MM.1S (cell line): ENCODE results near the gene FUZ.

Source experiments
- DNase-seq: peaks from one replicate; pipeline ENCODE4 v3.0.0-alpha.2; 2015
- H2AFZ ChIP-seq: fragments of 300-600 bp; sonication (generic); 2 replicates; pipeline ENCODE4 v1.6.0; 2016; ENCODE audit warnings: antibody characterized with exemption, low read length
- H3F3A ChIP-seq: fragments of 300-600 bp; sonication (generic); 2 replicates; pipeline ENCODE4 v1.6.1; 2016; ENCODE audit warnings: mild to moderate bottlenecking, antibody characterized with exemption, low read length, moderate library complexity, mixed read lengths; ENCODE audit not compliant: insufficient read depth
- H3K27ac ChIP-seq: fragments of 300-600 bp; sonication (generic); 2 replicates; pipeline ENCODE4 v1.5.1; 2016; ENCODE audit warnings: mild to moderate bottlenecking, low read length
- H3K27me3 ChIP-seq: fragments of 300-600 bp; sonication (generic); replicated peaks from 2 replicates; pipeline ENCODE4 v1.6.0; 2016; ENCODE audit warnings: low read length; ENCODE audit not compliant: insufficient read depth
- H3K36me3 ChIP-seq: fragments of 300-600 bp; sonication (generic); replicated peaks from 2 replicates; pipeline ENCODE4 v1.6.1; 2016; ENCODE audit warnings: mild to moderate bottlenecking, low read length, mixed read lengths; ENCODE audit not compliant: insufficient read depth
- H3K4me1 ChIP-seq: fragments of 300-600 bp; sonication (generic); 2 replicates; pipeline ENCODE4 v1.6.1; 2016; ENCODE audit warnings: low read length, mixed read lengths
- H3K4me2 ChIP-seq: fragments of 300-600 bp; sonication (generic); 2 replicates; pipeline ENCODE4 v1.6.0; 2016; ENCODE audit warnings: low read depth, low read length
- H3K4me3 ChIP-seq: fragments of 300-600 bp; sonication (generic); 2 replicates; pipeline ENCODE4 v1.5.1; 2016; ENCODE audit warnings: low read length, mixed read lengths
- H3K79me2 ChIP-seq: fragments of 300-600 bp; sonication (generic); 2 replicates; pipeline ENCODE4 v1.6.1; 2016; ENCODE audit warnings: mixed run types, low read length, mixed read lengths
- H3K9ac ChIP-seq: fragments of 300-600 bp; sonication (generic); 2 replicates; pipeline ENCODE4 v1.6.1; 2016; ENCODE audit warnings: low read length, mixed read lengths
- H3K9me2 ChIP-seq: fragments of 300-600 bp; sonication (generic); replicated peaks from 2 replicates; pipeline ENCODE4 v1.6.1; 2016; ENCODE audit warnings: mild to moderate bottlenecking, low read length, mixed read lengths; ENCODE audit not compliant: insufficient read depth
- H3K9me3 ChIP-seq: fragments of 300-600 bp; sonication (generic); replicated peaks from 2 replicates; pipeline ENCODE4 v1.6.1; 2016; ENCODE audit warnings: mild to moderate bottlenecking, low read length, mixed read lengths; ENCODE audit not compliant: insufficient read depth
- H4K20me1 ChIP-seq: fragments of 300-600 bp; sonication (generic); 2 replicates; pipeline ENCODE4 v1.6.1; 2016; ENCODE audit warnings: mild to moderate bottlenecking, low read length, moderate library complexity, mixed read lengths; ENCODE audit not compliant: insufficient read depth
- CTCF ChIP-seq: fragments of 300-600 bp; sonication (generic); IDR thresholded peaks from 2 replicates; pipeline ENCODE4 v1.5.1; 2016; ENCODE audit warnings: antibody characterized with exemption, low read length, mixed read lengths
- EZH2 ChIP-seq: fragments of 300-600 bp; sonication (generic); optimal IDR thresholded peaks from 2 replicates; pipeline ENCODE3; 2017; ENCODE audit warnings: low read depth, mild to moderate bottlenecking, antibody characterized with exemption, low read length, mixed read lengths
- EZH2phosphoT487 ChIP-seq: fragments of 300-600 bp; sonication (generic); IDR thresholded peaks from 2 replicates; pipeline ENCODE4 v1.6.1; 2018; ENCODE audit warnings: antibody characterized with exemption, low read length

FUZ gene

GRCh38 chr19:49814010-49814409 is 918 bp upstream of the FUZ start:
- Histone ChIP-seq H3F3A (peaks cover 11% of the 10 kb centered on the region; the same call in 1 of the 2 replicates), H4K20me1 (no peaks in the 10 kb centered on the region), H3K27ac (peak overlapping the region; percentile 68; the same call in 1 of the 2 replicates), H3K9ac (peak overlapping the region; percentile 77), H3K4me1 (peaks cover 15% of the 10 kb centered on the region), H2AFZ (peak overlapping the region; percentile 54), H3K9me3 (no peaks in the 10 kb centered on the region), H3K9me2 (no peaks in the 10 kb centered on the region), H3K79me2 (peaks cover 10% of the 10 kb centered on the region), H3K4me3 (peak overlapping the region; percentile 70; the same call in 1 of the 2 replicates), H3K4me2 (peak overlapping the region; percentile 81; the same call in 1 of the 2 replicates), H3K27me3 (no peaks in the 10 kb centered on the region), H3K36me3 (no peaks in the 10 kb centered on the region)
- TF ChIP-seq EZH2 (no peak), EZH2phosphoT487 (no peak), CTCF (no peak)
- no peak for DNase-seq

GRCh38 chr19:49812452-49812996 is 568 bp downstream of the FUZ start:
- H3K36me3 ChIP-seq, result no peaks in the 10 kb centered on the region
- no peaks in the 10 kb centered on the region for H3K79me2 ChIP-seq
- H4K20me1 ChIP-seq, result no peaks in the 10 kb centered on the region
- peak overlapping the region; percentile 81 for H3K4me2 ChIP-seq
- peak overlapping the region; percentile 94 for H2AFZ ChIP-seq
- DNase-seq, result no peak
- no peaks in the 10 kb centered on the region for H3K9me2 ChIP-seq
- H3K9ac ChIP-seq, result peak overlapping the region; percentile 77
- peaks cover 14% of the 10 kb centered on the region for H3K4me1 ChIP-seq
- no peaks in the 10 kb centered on the region for H3K9me3 ChIP-seq
- peak overlapping the region; percentile 68; the same call in 1 of the 2 replicates for H3K27ac ChIP-seq
- no peaks in the 10 kb centered on the region for H3K27me3 ChIP-seq
- peaks cover 11% of the 10 kb centered on the region; the same call in 1 of the 2 replicates for H3F3A ChIP-seq
- TF ChIP-seq EZH2 (no peak), EZH2phosphoT487 (no peak), CTCF (no peak)
- H3K4me3 ChIP-seq, result peak overlapping the region; percentile 70

- Histone ChIP-seq H3K27me3 (no peaks in the 10 kb centered on the region), H3K79me2 (no peaks in the 10 kb centered on the region), H3K4me3 (no peak overlapping the region), H3K4me1 (peaks cover 14% of the 10 kb centered on the region), H3K9me3 (no peaks in the 10 kb centered on the region), H3K27ac (no peak overlapping the region), H3K9ac (no peak overlapping the region), H3K36me3 (no peaks in the 10 kb centered on the region), H4K20me1 (no peaks in the 10 kb centered on the region), H3K9me2 (no peaks in the 10 kb centered on the region), H2AFZ (no peak overlapping the region), H3K4me2 (no peak overlapping the region), H3F3A (peaks cover 11% of the 10 kb centered on the region; the same call in 1 of the 2 replicates)
- TF ChIP-seq EZH2 (no peak), EZH2phosphoT487 (no peak), CTCF (no peak)
- no peak for DNase-seq
Observed at GRCh38 chr19:49811328-49811727, 1.8 kb downstream of the FUZ start.
